ENCODE results near the gene AIMP2. TPM values are rescaled to one million over a fixed set of nuclear protein-coding genes. Genes with fewer than 3 reads are reported as not detected.
"Not testable (repeated sequence)": the region's sequence is repeated elsewhere in the genome, so short reads cannot be mapped to it uniquely, and the experiment has no call there.

Gene AIMP2
- total RNA-seq, 1 donor from 2014 or later, result 84.9 TPM

DNA sequence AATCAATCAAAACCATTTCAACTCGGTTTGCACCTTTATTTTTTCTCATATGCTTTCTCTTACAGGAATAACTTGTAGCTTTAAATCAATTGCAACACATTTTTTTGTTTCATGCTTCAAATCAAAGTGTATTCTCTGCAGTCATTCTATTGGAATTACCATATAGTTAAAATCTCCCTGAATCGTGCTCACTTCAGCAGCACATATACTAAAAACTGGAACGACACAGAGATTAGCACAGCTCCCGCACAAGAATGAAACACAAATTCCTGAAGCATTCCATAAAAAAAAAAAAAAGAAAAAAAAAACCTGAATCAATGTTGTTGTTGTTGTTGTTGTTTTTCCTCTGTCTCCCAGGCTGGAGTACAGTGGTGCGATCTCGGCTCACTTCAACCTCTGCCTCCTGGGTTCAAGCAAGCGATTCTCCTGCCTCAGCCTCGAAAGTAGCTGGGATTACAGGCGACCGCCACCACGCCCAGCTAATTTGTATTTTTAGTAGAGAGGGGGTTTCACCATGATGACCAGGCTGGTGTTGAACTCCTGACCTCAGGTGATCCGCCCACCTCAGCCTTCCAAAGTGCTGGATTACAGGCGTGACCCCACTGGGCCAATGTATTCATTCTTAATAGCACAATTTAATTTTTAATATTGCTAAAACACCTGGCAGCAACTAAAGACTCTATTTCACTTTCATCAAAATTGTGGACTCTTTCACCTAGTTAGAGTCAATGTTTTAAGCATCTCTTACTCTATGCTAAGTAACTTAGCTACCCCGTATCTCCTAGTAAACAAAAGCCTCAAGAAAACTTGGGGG, 48.5 kb downstream of the AIMP2 start:
- Histone ChIP-seq H3K36me3 (ENCODE audit: control insufficient read depth, insufficient read depth, low read length) (no peaks in the 10 kb centered on the region), H3K27me3 (ENCODE audit: control insufficient read depth, insufficient read depth, low read length) (no peaks in the 10 kb centered on the region), H3K4me3 (ENCODE audit: low read depth, low read length) (peak overlapping the region; percentile 86)
- TF ChIP-seq, protein P1, sequence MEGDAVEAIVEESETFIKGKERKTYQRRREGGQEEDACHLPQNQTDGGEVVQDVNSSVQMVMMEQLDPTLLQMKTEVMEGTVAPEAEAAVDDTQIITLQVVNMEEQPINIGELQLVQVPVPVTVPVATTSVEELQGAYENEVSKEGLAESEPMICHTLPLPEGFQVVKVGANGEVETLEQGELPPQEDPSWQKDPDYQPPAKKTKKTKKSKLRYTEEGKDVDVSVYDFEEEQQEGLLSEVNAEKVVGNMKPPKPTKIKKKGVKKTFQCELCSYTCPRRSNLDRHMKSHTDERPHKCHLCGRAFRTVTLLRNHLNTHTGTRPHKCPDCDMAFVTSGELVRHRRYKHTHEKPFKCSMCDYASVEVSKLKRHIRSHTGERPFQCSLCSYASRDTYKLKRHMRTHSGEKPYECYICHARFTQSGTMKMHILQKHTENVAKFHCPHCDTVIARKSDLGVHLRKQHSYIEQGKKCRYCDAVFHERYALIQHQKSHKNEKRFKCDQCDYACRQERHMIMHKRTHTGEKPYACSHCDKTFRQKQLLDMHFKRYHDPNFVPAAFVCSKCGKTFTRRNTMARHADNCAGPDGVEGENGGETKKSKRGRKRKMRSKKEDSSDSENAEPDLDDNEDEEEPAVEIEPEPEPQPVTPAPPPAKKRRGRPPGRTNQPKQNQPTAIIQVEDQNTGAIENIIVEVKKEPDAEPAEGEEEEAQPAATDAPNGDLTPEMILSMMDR (IDR thresholded peaks at IDR 0.05; ENCODE audit: insufficient read depth, low read length, poor library complexity, severe bottlenecking), result no peak
- DNase-seq (ENCODE audit: low read depth), result no peak

DNA sequence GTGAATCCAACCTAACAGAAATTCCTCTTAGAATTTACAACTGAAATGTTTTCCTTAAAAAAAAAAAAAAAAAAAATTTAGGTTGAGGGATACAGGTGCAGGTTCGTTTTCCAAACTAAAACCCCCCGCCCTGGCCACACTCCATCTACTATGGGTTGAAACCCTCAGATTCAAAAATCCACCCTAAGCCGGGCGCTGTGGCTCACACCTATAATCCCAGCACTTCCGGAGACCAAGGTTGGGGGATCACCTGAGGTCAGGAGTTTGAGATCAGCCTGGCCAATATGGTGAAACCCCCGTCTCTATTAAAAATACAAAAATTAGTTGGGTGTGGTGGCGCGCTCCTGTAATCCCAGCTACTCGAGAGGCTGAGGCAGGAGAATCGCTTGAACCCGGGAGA, 50.9 kb downstream of the AIMP2 start:
- H3K36me3 ChIP-seq (ENCODE audit: control insufficient read depth, insufficient read depth, low read length); H3K27me3 ChIP-seq (ENCODE audit: control insufficient read depth, insufficient read depth, low read length); H3K4me3 ChIP-seq (ENCODE audit: low read depth, low read length); DNase-seq (ENCODE audit: low read depth): not testable (repeated sequence)

DNA sequence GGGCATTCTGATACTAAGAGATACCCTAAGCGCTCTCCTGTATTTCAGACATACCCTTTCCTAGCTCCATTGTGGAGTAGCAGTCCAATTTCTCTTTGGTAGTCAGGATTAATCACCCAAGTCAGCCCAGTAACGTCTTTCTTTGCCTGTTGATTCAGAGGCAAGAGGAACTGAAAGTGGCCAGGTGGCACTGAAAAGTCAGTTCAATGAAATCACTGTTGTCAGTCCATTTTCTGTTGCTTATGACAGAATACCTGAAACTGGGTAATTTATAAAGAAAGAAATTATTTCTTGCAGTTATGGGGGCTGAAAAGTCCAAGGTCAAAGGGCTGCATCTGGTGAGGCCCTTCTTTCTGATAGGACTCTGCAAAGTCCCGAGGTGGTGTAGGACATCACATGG, 62.3 kb downstream of the AIMP2 start:
- Histone ChIP-seq H3K36me3 (ENCODE audit: control insufficient read depth, insufficient read depth, low read length) (no peaks in the 10 kb centered on the region), H3K4me3 (ENCODE audit: low read depth, low read length) (no peak overlapping the region), H3K27me3 (ENCODE audit: control insufficient read depth, insufficient read depth, low read length) (no peaks in the 10 kb centered on the region)
- TF ChIP-seq, protein P1 (IDR thresholded peaks at IDR 0.05; ENCODE audit: insufficient read depth, low read length, poor library complexity, severe bottlenecking), result no peak
- DNase-seq (ENCODE audit: low read depth), result no peak

Other genes with a start within 250 kb of the AIMP2 start
- 38.9 and 39.9 TPM in 2 replicates for gene RNF216, start 227.6 kb upstream of the AIMP2 start, total RNA-seq
- gene OCM, start 128.5 kb upstream of the AIMP2 start, total RNA-seq, result not detected in 2 replicates
- 90.7 and 91.1 TPM in 2 replicates for gene CCZ1, start 110.5 kb upstream of the AIMP2 start, total RNA-seq
- 0.21 TPM in 1 of 2 replicates, not detected in the other for gene RSPH10B, start 38.6 kb upstream of the AIMP2 start, total RNA-seq
- 19.7 and 22.6 TPM in 2 replicates for gene PMS2, start 223 bp upstream of the AIMP2 start, total RNA-seq
- not detected in 2 replicates for gene ANKRD61, start 22.1 kb downstream of the AIMP2 start, total RNA-seq
- gene EIF2AK1, start 49.9 kb downstream of the AIMP2 start, total RNA-seq, result 191 and 268 TPM in 2 replicates
- 9.0 and 10.4 TPM in 2 replicates for gene USP42, start 95.7 kb downstream of the AIMP2 start, total RNA-seq

Data from kidney epithelial cell (primary cell).